HG02943 (cell line): ENCODE measurements around the gene ZNF454.

Source experiments
- ATAC-seq: cut with Tn5 transposase; IDR thresholded peaks from one replicate; pipeline ENCODE4 v1.9.1; 2021; ENCODE audit warnings: mild to moderate bottlenecking, low read depth, moderate library complexity; ENCODE audit not compliant: unreplicated experiment

ZNF454 gene

GRCh38 chr5:178992291-178992895 is 51.4 kb downstream of the ZNF454 start:
- no peak for ATAC-seq

- no peak for ATAC-seq
Measured at GRCh38 chr5:178993236-178993765, 52.3 kb downstream of the ZNF454 start.

- no peak for ATAC-seq
Measured at GRCh38 chr5:178993955-178994579, 53.1 kb downstream of the ZNF454 start.

- ATAC-seq: no peak
Measured at GRCh38 chr5:178994580-178995340, 53.8 kb downstream of the ZNF454 start, which contains the start of gene GRM6. Gene GRM6, minus strand, starts transcription at chr5:178995320. Its CDS starts 376 bp downstream, at chr5:178994944.

- ATAC-seq: no peak
Measured at GRCh38 chr5:178995341-178995690, 54.3 kb downstream of the ZNF454 start.

- no peak for ATAC-seq
Measured at GRCh38 chr5:178996156-178996555, 55.2 kb downstream of the ZNF454 start.

GRCh38 chr5:178997191-178997590 is 56.2 kb downstream of the ZNF454 start:
- ATAC-seq: no peak

GRCh38 chr5:178998441-178998840 is 57.4 kb downstream of the ZNF454 start:
- no peak for ATAC-seq

- no peak for ATAC-seq
Measured at GRCh38 chr5:179006564-179006963, 65.6 kb downstream of the ZNF454 start.

- ATAC-seq: no peak
Measured at GRCh38 chr5:179008667-179009066, 67.7 kb downstream of the ZNF454 start.
